OCI-LY1 (cell line): ENCODE measurements around the gene ASB6.

Source experiments
- EZH2 ChIP-seq: fragments of 200-600 bp; sonication (generic), shearing (Covaris generic); IDR thresholded peaks from 2 replicates; pipeline ENCODE4 v1.8.0; 2017; ENCODE audit warnings: borderline replicate concordance, mixed run types, mild to moderate bottlenecking, antibody characterized with exemption, low read length, moderate library complexity, mixed read lengths
- TF ChIP-seq, protein P1 (sequence below): fragments of 200-600 bp; sonication (generic), shearing (Covaris generic); IDR thresholded peaks from 2 replicates; pipeline ENCODE4 v1.5.1; 2017; ENCODE audit warnings: mild to moderate bottlenecking, antibody characterized with exemption, low read length, moderate library complexity, mixed read lengths

DNA sequence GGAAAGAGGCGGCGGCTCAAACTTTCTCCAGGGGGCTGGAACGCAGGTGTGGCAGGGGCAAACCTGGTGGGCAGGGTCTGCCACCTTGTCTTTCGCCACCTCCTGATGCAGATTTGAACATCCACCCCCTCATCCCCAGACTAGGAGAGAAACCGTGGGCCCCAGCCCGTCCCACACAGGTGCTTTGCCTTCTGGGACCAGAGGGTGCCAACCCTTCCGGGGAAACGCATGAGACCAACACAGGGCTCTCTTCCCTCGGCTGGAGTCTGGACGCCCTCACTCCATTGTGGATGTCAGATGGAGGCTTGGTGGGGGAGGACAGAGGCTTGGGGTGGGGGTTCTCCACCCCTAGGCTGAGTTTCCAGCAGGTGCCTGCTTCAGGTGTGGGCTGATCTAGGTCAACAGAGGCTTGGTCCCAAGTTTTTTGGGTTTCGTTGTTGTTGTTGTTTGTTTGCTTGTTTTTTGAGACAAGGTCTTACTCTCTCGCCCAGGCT is 30.6 kb downstream of the ASB6 start:
- TF ChIP-seq, protein P1, sequence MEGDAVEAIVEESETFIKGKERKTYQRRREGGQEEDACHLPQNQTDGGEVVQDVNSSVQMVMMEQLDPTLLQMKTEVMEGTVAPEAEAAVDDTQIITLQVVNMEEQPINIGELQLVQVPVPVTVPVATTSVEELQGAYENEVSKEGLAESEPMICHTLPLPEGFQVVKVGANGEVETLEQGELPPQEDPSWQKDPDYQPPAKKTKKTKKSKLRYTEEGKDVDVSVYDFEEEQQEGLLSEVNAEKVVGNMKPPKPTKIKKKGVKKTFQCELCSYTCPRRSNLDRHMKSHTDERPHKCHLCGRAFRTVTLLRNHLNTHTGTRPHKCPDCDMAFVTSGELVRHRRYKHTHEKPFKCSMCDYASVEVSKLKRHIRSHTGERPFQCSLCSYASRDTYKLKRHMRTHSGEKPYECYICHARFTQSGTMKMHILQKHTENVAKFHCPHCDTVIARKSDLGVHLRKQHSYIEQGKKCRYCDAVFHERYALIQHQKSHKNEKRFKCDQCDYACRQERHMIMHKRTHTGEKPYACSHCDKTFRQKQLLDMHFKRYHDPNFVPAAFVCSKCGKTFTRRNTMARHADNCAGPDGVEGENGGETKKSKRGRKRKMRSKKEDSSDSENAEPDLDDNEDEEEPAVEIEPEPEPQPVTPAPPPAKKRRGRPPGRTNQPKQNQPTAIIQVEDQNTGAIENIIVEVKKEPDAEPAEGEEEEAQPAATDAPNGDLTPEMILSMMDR: no peak
- no peak for TF ChIP-seq EZH2
